ENCODE data around the gene AKAP13.

DNA sequence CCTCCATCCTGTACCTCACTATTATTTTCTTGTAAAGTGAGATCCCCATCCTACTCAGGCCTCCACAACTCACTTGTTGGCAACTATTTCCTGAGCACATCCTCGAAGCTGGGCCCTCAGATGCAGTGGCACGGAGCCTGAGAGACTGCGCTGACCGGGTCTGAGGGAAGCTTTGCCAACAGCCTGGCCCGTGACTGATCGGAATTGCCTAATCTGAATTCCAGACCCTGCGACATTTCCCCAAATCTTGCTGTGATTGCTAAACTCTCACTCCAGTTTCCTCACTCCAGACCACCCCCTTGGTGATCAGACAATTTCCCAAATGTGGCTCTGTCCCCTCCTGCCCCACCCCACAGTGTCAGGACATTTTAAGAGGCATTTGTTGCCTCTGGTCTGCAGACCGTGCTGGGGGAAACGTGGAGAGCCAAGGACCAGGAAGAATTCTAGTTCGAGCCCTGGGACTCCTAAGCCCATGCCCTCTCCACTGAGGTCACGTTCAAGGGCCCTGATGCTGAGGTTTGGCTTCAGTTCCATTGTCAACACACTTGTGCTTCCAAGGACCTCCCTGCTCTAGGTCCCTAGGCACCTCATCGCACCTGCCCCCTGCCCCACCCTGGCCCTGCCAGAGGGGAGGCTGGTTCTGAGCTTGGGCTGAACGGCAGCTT is 391.5 kb downstream of the AKAP13 start:
- TF ChIP-seq CTCF (IDR thresholded peaks at IDR 0.05): no peak
- no peak for TF ChIP-seq POLR2A (IDR thresholded peaks at IDR 0.05)
- TF ChIP-seq EP300 (IDR thresholded peaks at IDR 0.05): peak in 1 of 2 donors; percentile 87
